ENCODE data around the gene ANKRD60.

DNA sequence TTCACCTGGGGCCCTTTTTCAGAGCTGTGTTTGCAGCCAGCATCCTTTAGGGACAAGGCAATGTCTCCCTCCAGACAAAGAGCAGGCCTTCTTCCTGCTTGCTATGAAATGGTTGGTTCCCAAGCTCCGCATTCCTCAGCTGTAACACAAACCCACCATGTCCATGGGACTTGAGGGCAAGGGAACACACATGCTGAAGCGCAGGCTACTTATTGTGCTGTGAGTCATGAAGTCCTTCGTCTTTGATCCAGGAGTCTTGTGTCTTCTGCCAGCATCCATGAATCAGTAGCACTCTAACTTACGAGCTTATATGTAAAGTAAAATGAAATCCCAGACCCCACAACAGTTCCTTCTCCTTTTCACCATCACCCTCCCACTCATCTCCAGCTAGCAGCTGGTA lies 59.0 kb downstream of the ANKRD60 start:
- TF ChIP-seq CTCF (conservative IDR thresholded peaks at IDR 0.05) (no peak), ZFX (IDR thresholded peaks at IDR 0.05) (no peak)

Data from C4-2B (cell line).